Karpas-422 (cell line): ENCODE data around the gene NKG7. TPM values are rescaled to one million over a fixed set of nuclear protein-coding genes. Genes with fewer than 3 reads are reported as not detected.

Source experiments
- DNase-seq: peaks from one replicate; pipeline ENCODE4 v3.0.0-alpha.2; 2015
- H2AFZ ChIP-seq: fragments of 200-600 bp; sonication (generic); 2 replicates; pipeline ENCODE4 v1.6.1; 2014; ENCODE audit warnings: antibody characterized with exemption, low read length, mixed read lengths
- H3K27ac ChIP-seq: fragments of 200-600 bp; sonication (generic); 2 replicates; pipeline ENCODE4 v1.5.1; 2014; ENCODE audit warnings: mild to moderate bottlenecking, low read length, moderate library complexity
- H3K27me3 ChIP-seq: fragments of 200-600 bp; sonication (generic); 2 replicates; pipeline ENCODE4 v1.6.1; 2014; ENCODE audit warnings: low read length, mixed read lengths
- H3K36me3 ChIP-seq: fragments of 200-600 bp; sonication (generic); 2 replicates; pipeline ENCODE4 v1.6.1; 2014; ENCODE audit warnings: low read length, mixed read lengths; ENCODE audit not compliant: insufficient read depth
- H3K4me1 ChIP-seq: fragments of 200-600 bp; sonication (generic); 2 replicates; pipeline ENCODE4 v1.6.1; 2014; ENCODE audit warnings: mild to moderate bottlenecking, low read length, mixed read lengths
- H3K4me2 ChIP-seq: fragments of 200-600 bp; sonication (generic); 2 replicates; pipeline ENCODE4 v1.6.1; 2014; ENCODE audit warnings: low read length, low read depth, mild to moderate bottlenecking; ENCODE audit not compliant: poor library complexity, severe bottlenecking
- H3K4me3 ChIP-seq: fragments of 200-600 bp; sonication (generic); 2 replicates; pipeline ENCODE4 v1.5.1; 2014; ENCODE audit warnings: mild to moderate bottlenecking, antibody characterized with exemption, low read length, mixed read lengths
- H3K79me2 ChIP-seq: fragments of 200-600 bp; sonication (generic); 2 replicates; pipeline ENCODE4 v1.6.1; 2014; ENCODE audit warnings: mild to moderate bottlenecking, low read length, mixed read lengths
- H3K9ac ChIP-seq: fragments of 200-600 bp; sonication (generic); 2 replicates; pipeline ENCODE4 v1.6.0; 2014; ENCODE audit warnings: low read length
- H3K9me2 ChIP-seq: fragments of 200-600 bp; sonication (generic), shearing (Covaris generic); replicated peaks from 2 replicates; pipeline ENCODE4 v1.6.0; 2014; ENCODE audit warnings: mild to moderate bottlenecking, low read length, moderate library complexity; ENCODE audit not compliant: insufficient read depth
- H3K9me3 ChIP-seq: fragments of 300-700, 200-600 bp; sonication (generic); 2 replicates; pipeline ENCODE4 v1.6.1; 2014; ENCODE audit warnings: low read length, mixed read lengths
- H4K20me1 ChIP-seq: fragments of 200-600 bp; sonication (generic); 2 replicates; pipeline ENCODE4 v1.6.1; 2014; ENCODE audit warnings: mild to moderate bottlenecking, antibody characterized with exemption, low read length, low read depth; ENCODE audit not compliant: insufficient read depth
- total RNA-seq: library from RNA; depleted of rRNA; stranded (reverse); fragments of >200 nt; shearing (Covaris generic); gene quantifications from 2 replicates; pipeline ENCODE4 v1.2.3, GENCODE V29; 2014; ENCODE audit warnings: low replicate concordance

Gene NKG7
- total RNA-seq, 1 experiment from 2014 or later = not detected

DNA sequence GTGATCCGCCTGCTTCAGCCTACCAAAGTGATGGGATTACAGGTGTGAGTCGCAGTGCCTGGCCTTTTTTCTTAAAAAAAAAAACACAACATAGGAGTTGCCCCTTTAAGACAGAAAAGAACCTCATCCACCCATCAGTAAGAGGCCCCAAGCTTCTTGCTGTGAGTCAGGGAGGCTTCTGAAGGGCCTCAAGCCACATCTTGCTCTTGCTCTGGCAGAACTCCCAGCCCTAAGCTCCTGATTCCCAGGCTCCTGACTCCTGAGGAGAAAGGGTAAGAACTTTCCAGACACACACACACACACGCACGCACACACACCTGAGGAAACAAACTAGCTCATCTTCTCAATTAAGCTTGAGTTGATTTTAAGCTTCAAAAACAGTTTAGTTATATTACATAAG is 13.2 kb downstream of the NKG7 start:
- no peaks in the 10 kb centered on the region for H4K20me1 ChIP-seq
- no peaks in the 10 kb centered on the region for H3K27me3 ChIP-seq
- no peak overlapping the region for H3K4me2 ChIP-seq
- no peak overlapping the region for H3K4me3 ChIP-seq
- no peaks in the 10 kb centered on the region for H3K9me3 ChIP-seq
- H3K9me2 ChIP-seq = no peaks in the 10 kb centered on the region
- no peak overlapping the region for H2AFZ ChIP-seq
- H3K4me1 ChIP-seq = peaks cover 18% of the 10 kb centered on the region
- no peak overlapping the region for H3K27ac ChIP-seq
- H3K9ac ChIP-seq = no peak overlapping the region
- DNase-seq = peak; percentile 42
- peaks cover 68% of the 10 kb centered on the region for H3K79me2 ChIP-seq
- H3K36me3 ChIP-seq = 0 out of 2 replicates have a peak, but pooled peaks cover 7% of the 10 kb centered on the region

DNA sequence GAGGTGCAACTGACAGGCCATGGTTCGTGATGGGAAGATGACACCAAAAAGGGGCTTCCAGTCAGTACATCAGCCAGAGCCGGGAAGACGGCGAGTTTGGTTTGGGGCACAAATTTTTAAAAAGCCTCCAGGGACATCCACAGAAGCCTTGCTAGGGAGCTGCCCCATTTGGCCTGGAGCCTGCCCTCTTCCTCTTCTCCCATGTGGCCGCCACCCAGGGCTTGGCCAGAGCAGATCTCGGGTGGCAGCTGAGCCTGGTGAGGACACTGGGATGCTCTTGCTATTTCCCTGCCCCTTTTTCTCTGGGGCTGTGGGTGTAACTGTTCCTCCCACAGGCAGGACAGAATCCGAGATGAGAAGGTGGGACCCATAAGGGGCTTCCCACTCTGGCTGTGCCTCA is 14.5 kb downstream of the NKG7 start:
- Histone ChIP-seq H3K9me2 (no peaks in the 10 kb centered on the region), H3K4me3 (no peak overlapping the region), H3K36me3 (0 out of 2 replicates have a peak, but pooled peaks cover 7% of the 10 kb centered on the region), H3K4me2 (no peak overlapping the region), H3K9ac (no peak overlapping the region), H3K4me1 (peaks cover 7% of the 10 kb centered on the region), H3K27ac (no peak overlapping the region), H3K9me3 (no peaks in the 10 kb centered on the region), H3K79me2 (peaks cover 59% of the 10 kb centered on the region), H2AFZ (no peak overlapping the region), H3K27me3 (no peaks in the 10 kb centered on the region), H4K20me1 (no peaks in the 10 kb centered on the region)
- DNase-seq = no peak

DNA sequence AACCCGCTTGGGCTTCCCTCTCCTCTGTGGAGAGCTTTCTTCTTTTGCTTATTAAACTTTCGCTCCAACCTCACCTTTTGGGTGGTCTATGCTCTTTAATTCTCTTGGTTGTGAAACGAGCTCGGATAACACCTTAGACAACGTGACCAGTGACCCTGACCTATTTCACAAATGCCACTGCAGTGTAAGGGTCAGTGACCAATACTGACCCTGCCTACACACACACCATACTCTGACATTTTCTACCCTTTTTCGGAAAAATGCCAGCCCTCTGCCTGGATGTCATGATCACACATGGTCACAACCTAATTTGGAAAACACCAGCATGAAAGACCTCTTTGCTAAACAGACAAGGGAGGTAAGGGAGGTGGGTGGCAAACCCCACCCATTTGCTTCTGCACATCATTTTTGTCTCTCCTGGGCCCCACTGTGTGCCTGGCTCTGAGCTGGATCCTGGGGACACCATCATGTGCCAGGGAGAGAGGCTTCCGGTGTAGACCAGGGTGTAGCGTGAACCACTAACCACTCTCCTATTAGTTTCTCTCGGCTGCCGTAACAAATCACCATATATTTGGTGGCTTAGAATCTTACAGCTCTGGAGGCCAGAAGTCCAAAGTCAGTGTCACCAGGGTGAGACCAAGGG is 16.2 kb downstream of the NKG7 start:
- H3K9ac ChIP-seq = no peak overlapping the region
- H3K27ac ChIP-seq = no peak overlapping the region
- H4K20me1 ChIP-seq = no peaks in the 10 kb centered on the region

GRCh38 chr19:51354742-51355148 is 17.7 kb downstream of the NKG7 start:
- Histone ChIP-seq H3K9me2 (no peaks in the 10 kb centered on the region), H3K4me3 (no peak overlapping the region), H3K36me3 (peaks cover 22% of the 10 kb centered on the region; the same call in 1 of the 2 replicates), H3K79me2 (peaks cover 35% of the 10 kb centered on the region), H3K4me2 (no peak overlapping the region), H3K27me3 (no peaks in the 10 kb centered on the region), H3K4me1 (no peaks in the 10 kb centered on the region), H3K9me3 (no peaks in the 10 kb centered on the region), H3K9ac (no peak overlapping the region), H3K27ac (no peak overlapping the region), H4K20me1 (no peaks in the 10 kb centered on the region), H2AFZ (no peak overlapping the region)
- DNase-seq = no peak

More for the DNA sequence above, 16.2 kb downstream of the NKG7 start:
- peaks cover 45% of the 10 kb centered on the region for H3K79me2 ChIP-seq
- no peak overlapping the region for H3K4me2 ChIP-seq
- H3K36me3 ChIP-seq = peaks cover 14% of the 10 kb centered on the region; the same call in 1 of the 2 replicates
- no peaks in the 10 kb centered on the region for H3K27me3 ChIP-seq
- no peak for DNase-seq
- H2AFZ ChIP-seq = no peak overlapping the region
- no peak overlapping the region for H3K4me3 ChIP-seq
- H3K4me1 ChIP-seq = no peaks in the 10 kb centered on the region
- H3K9me3 ChIP-seq = no peaks in the 10 kb centered on the region
- H3K9me2 ChIP-seq = no peaks in the 10 kb centered on the region

- Histone ChIP-seq H3K9ac (no peak overlapping the region), H3K4me1 (no peaks in the 10 kb centered on the region)
Measured at GRCh38 chr19:51354103-51354741, 18.2 kb downstream of the NKG7 start.

DNA sequence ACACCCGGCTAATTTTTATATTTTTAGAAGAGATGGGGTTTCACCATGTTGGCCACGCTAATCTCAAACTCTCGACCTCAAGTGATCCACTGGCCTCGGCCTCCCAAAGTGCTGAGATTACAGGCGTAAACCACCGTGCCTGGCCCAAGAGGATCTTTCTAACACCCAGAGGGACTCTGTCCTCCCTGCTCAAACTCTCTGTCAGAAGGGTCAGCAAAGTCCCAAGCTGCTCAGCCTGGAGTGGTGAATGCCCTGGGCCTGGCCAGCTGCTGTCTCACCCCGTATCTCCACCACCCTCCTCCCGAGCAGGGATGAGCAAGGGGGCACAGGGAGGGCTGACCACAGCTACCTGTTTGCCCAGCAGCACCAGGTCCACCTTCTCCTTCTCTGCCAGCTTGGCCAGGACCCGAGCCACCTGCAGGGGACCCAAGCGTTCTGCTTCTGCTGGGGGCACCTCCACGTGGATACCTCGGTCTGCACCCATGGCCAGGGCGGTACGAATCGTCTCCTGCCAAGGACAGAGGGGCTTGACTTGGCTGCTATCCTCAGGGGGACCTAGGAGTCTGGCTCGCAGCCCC is 19.6 kb downstream of the NKG7 start:
- H2AFZ ChIP-seq = no peak overlapping the region
- no peaks in the 10 kb centered on the region for H4K20me1 ChIP-seq
- H3K27ac ChIP-seq = no peak overlapping the region
- H3K9me3 ChIP-seq = no peaks in the 10 kb centered on the region
- DNase-seq = no peak
- H3K4me2 ChIP-seq = no peak overlapping the region
- H3K9me2 ChIP-seq = no peaks in the 10 kb centered on the region
- H3K79me2 ChIP-seq = peaks cover 20% of the 10 kb centered on the region
- H3K4me3 ChIP-seq = no peak overlapping the region
- H3K36me3 ChIP-seq = peaks cover 29% of the 10 kb centered on the region; the same call in 1 of the 2 replicates
- no peaks in the 10 kb centered on the region for H3K27me3 ChIP-seq
- no peaks in the 10 kb centered on the region for H3K4me1 ChIP-seq
- H3K9ac ChIP-seq = no peak overlapping the region

More at GRCh38 chr19:51354103-51354741, 18.2 kb downstream of the NKG7 start:
- no peaks in the 10 kb centered on the region for H3K27me3 ChIP-seq
- H3K4me2 ChIP-seq = no peak overlapping the region
- H3K9me2 ChIP-seq = no peaks in the 10 kb centered on the region
- H3K27ac ChIP-seq = no peak overlapping the region
- no peak overlapping the region for H2AFZ ChIP-seq
- H3K4me3 ChIP-seq = no peak overlapping the region
- peaks cover 22% of the 10 kb centered on the region; the same call in 1 of the 2 replicates for H3K36me3 ChIP-seq
- no peaks in the 10 kb centered on the region for H3K9me3 ChIP-seq
- no peaks in the 10 kb centered on the region for H4K20me1 ChIP-seq
- DNase-seq = no peak
- peaks cover 30% of the 10 kb centered on the region for H3K79me2 ChIP-seq

- H2AFZ ChIP-seq = no peak overlapping the region
- peaks cover 30% of the 10 kb centered on the region for H3K36me3 ChIP-seq
- no peak overlapping the region for H3K27ac ChIP-seq
- H3K4me3 ChIP-seq = no peak overlapping the region
- no peaks in the 10 kb centered on the region for H4K20me1 ChIP-seq
- no peak overlapping the region for H3K9ac ChIP-seq
- no peaks in the 10 kb centered on the region for H3K9me3 ChIP-seq
- peaks cover 12% of the 10 kb centered on the region for H3K79me2 ChIP-seq
- no peak for DNase-seq
- H3K4me1 ChIP-seq = no peaks in the 10 kb centered on the region
- H3K27me3 ChIP-seq = no peaks in the 10 kb centered on the region
- H3K9me2 ChIP-seq = no peaks in the 10 kb centered on the region
- H3K4me2 ChIP-seq = no peak overlapping the region
Measured at GRCh38 chr19:51351266-51351990, 21.0 kb downstream of the NKG7 start.
